HFF-Myc (cell line): ENCODE measurements around the gene FXYD4.
"Not testable (repeated sequence)": the region's sequence is repeated elsewhere in the genome, so short reads cannot be mapped to it uniquely, and the experiment has no call there.

ENCODE experiments used
- DNase-seq: peaks from one replicate; pipeline ENCODE4 v3.0.0-alpha.2; 2011; ENCODE audit warnings: low read depth; ENCODE audit errors: extremely low read depth
- H3K4me3 ChIP-seq: replicated peaks from 2 replicates; pipeline ENCODE4 v1.5.1; 2011; ENCODE audit warnings: low read depth, mild to moderate bottlenecking, control low read depth, low read length
- CTCF ChIP-seq: IDR thresholded peaks from 2 replicates; pipeline ENCODE4 v1.5.1; 2012; ENCODE audit warnings: mild to moderate bottlenecking, low read depth, low read length, control low read depth; ENCODE audit errors: missing control alignments

The FXYD4 gene

GRCh38 chr10:43330049-43330823 lies 41.2 kb upstream of the FXYD4 start:
- not testable (repeated sequence) for DNase-seq, H3K4me3 ChIP-seq

- not testable (repeated sequence) for DNase-seq, H3K4me3 ChIP-seq
These were observed 40.7 kb upstream of the FXYD4 start for GRCh38 chr10:43330824-43331127.

GRCh38 chr10:43333653-43334052 lies 37.8 kb upstream of the FXYD4 start:
- no peak overlapping the region for H3K4me3 ChIP-seq
- no peak for TF ChIP-seq CTCF
- no peak for DNase-seq

GRCh38 chr10:43336061-43336460 lies 35.4 kb upstream of the FXYD4 start:
- no peak overlapping the region for H3K4me3 ChIP-seq
- no peak for TF ChIP-seq CTCF
- no peak for DNase-seq

- DNase-seq = no peak
- H3K4me3 ChIP-seq = no peak overlapping the region
- TF ChIP-seq CTCF = no peak
These were observed 34.7 kb upstream of the FXYD4 start for GRCh38 chr10:43336641-43337318.

GRCh38 chr10:43337536-43337935 lies 33.9 kb upstream of the FXYD4 start:
- H3K4me3 ChIP-seq = not testable (repeated sequence)

GRCh38 chr10:43338117-43338516 lies 33.3 kb upstream of the FXYD4 start:
- H3K4me3 ChIP-seq = no peak overlapping the region
- TF ChIP-seq CTCF = no peak
- DNase-seq = no peak

More at GRCh38 chr10:43337536-43337935, 33.9 kb upstream of the FXYD4 start:
- not testable (repeated sequence) for DNase-seq

GRCh38 chr10:43339136-43339535 lies 32.3 kb upstream of the FXYD4 start:
- DNase-seq = no peak
- TF ChIP-seq CTCF = no peak
- no peak overlapping the region for H3K4me3 ChIP-seq
